Caco-2 (cell line): ENCODE data around the gene ZNF793. TPM values are rescaled to one million over a fixed set of nuclear protein-coding genes. Genes with fewer than 3 reads are reported as not detected.

ENCODE experiments used
- BruUV-seq: library from RNA; stranded (reverse); fragments of 400-500 nt; replicated peaks from 2 replicates; lab custom pipeline; 2021; lab: Mats Ljungman, UMichigan
- CTCF ChIA-PET: fragments of 300-600 bp; sonication (Branson Sonifier 250); formaldehyde crosslinking; loops from one replicate; lab custom pipeline; 2022; ENCODE audit warnings: antibody characterized with exemption; lab: Charles Lee
- POLR2A ChIA-PET: fragments of 300-600 bp; sonication (Branson Sonifier 250); formaldehyde crosslinking; loops from one replicate; lab custom pipeline; 2022; ENCODE audit warnings: antibody characterized with exemption; lab: Charles Lee
- DNase-seq, 2 experiments: peaks; one replicate each; pipeline versions ENCODE4 v3.0.0 to v3.0.0-alpha.2; 2020 to 2022
- H3K27me3 ChIP-seq: replicated peaks from 2 replicates; pipeline ENCODE4 v1.6.0; 2011; ENCODE audit warnings: low read length; ENCODE audit not compliant: control insufficient read depth, insufficient read depth
- H3K36me3 ChIP-seq: 2 replicates; pipeline ENCODE4 v1.5.1; 2011; ENCODE audit warnings: low read length; ENCODE audit not compliant: control insufficient read depth, insufficient read depth
- H3K4me1 ChIP-seq: fragments of 250-450 bp; sonication (Bioruptor Pico); 2 replicates; pipeline ENCODE4 v1.5.1; 2020; ENCODE audit warnings: mild to moderate bottlenecking
- H3K4me3 ChIP-seq: 2 replicates; pipeline ENCODE4 v1.5.1; 2011; ENCODE audit warnings: low read depth, mild to moderate bottlenecking, control low read depth, low read length
- H3K9me3 ChIP-seq: fragments of 250-450 bp; sonication (Bioruptor Pico); 2 replicates; pipeline ENCODE4 v1.5.1; 2020; ENCODE audit warnings: mild to moderate bottlenecking, moderate library complexity
- H3K27ac Mint-ChIP-seq: one replicate; pipeline ENCODE4 v1.8.0; 2022; ENCODE audit warnings: mixed read lengths; ENCODE audit not compliant: unreplicated experiment
- H3K27me3 Mint-ChIP-seq: one replicate; pipeline ENCODE4 v1.8.0; 2022; ENCODE audit warnings: mixed read lengths; ENCODE audit not compliant: insufficient read depth, unreplicated experiment
- H3K36me3 Mint-ChIP-seq: one replicate; pipeline ENCODE4 v1.8.0; 2022; ENCODE audit warnings: mild to moderate bottlenecking, mixed read lengths; ENCODE audit not compliant: insufficient read depth, unreplicated experiment
- H3K4me1 Mint-ChIP-seq: one replicate; pipeline ENCODE4 v1.8.0; 2022; ENCODE audit warnings: low read depth, mixed read lengths; ENCODE audit not compliant: unreplicated experiment
- H3K4me3 Mint-ChIP-seq: one replicate; pipeline ENCODE4 v1.8.0; 2022; ENCODE audit warnings: mild to moderate bottlenecking, moderate library complexity, mixed read lengths; ENCODE audit not compliant: unreplicated experiment
- H3K9me3 Mint-ChIP-seq: one replicate; pipeline ENCODE4 v1.8.0; 2022; ENCODE audit warnings: mixed read lengths; ENCODE audit not compliant: unreplicated experiment
- intact Hi-C: fragments of 100-400 bp; cut with micrococcal nuclease; formaldehyde crosslinking; loops from one replicate; pipeline ENCODE4 v1.10.0; 2022; ENCODE audit not compliant: unreplicated experiment
- total RNA-seq: library from RNA; stranded (reverse); gene quantifications from 2 replicates; pipeline ENCODE4 v1.2.3, GENCODE V29; 2022
- TF ChIP-seq, protein P1 (sequence below), 2 experiments: fragments of 200-600 bp in 1 of 2; IDR thresholded peaks; 1 replicate in 1 of 2; 2 replicates in 1 of 2; pipeline versions ENCODE4 v1.5.1 to v1.8.0; 2011 to 2022; ENCODE audit warnings: antibody characterized with exemption in 1 of 2, control low read depth in 1 of 2, inconsistent platforms in 1 of 2, low read depth in 1 of 2, low read length in 1 of 2, mild to moderate bottlenecking in 1 of 2, moderate library complexity in 1 of 2; ENCODE audit not compliant: insufficient read depth in 1 of 2, severe bottlenecking in 1 of 2, unreplicated experiment in 1 of 2

ZNF793 gene
- total RNA-seq, 1 experiment from 2014 or later: not detected

DNA sequence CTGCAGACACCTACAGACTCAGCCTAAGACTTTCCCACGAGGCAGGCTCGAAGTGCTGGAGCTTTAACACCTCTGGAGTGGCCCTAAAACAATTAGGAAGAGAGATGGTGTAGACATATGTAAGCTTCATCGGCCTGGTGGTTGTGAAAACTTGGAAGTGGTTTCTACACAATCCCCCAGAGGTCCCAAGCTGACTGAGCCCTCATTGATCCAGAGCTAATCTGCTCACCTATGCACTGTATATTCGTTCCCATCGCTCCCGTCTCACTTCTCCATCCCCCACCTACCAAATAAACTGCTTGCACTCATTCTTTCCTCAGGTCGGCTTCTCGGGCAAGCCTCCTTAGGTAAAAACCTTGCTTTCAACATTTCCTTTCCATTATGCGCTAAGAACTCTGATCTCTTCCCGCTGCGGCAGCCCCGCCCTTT lies 767 bp upstream of the ZNF793 start:
- H3K36me3 Mint-ChIP-seq: peaks cover 6% of the 10 kb centered on the region
- intact Hi-C loops: no loop called here
- no peaks in the 10 kb centered on the region for H3K27me3 Mint-ChIP-seq
- H3K9me3 Mint-ChIP-seq: peaks cover 27% of the 10 kb centered on the region
- H3K4me3 Mint-ChIP-seq: no peak overlapping the region
- ChIA-PET CTCF (no interaction called here), POLR2A (no interaction called here)
- no peaks in the 10 kb centered on the region for H3K4me1 ChIP-seq
- H3K9me3 ChIP-seq: peaks cover 52% of the 10 kb centered on the region
- no peak overlapping the region for H3K4me3 ChIP-seq
- TF ChIP-seq, protein P1, sequence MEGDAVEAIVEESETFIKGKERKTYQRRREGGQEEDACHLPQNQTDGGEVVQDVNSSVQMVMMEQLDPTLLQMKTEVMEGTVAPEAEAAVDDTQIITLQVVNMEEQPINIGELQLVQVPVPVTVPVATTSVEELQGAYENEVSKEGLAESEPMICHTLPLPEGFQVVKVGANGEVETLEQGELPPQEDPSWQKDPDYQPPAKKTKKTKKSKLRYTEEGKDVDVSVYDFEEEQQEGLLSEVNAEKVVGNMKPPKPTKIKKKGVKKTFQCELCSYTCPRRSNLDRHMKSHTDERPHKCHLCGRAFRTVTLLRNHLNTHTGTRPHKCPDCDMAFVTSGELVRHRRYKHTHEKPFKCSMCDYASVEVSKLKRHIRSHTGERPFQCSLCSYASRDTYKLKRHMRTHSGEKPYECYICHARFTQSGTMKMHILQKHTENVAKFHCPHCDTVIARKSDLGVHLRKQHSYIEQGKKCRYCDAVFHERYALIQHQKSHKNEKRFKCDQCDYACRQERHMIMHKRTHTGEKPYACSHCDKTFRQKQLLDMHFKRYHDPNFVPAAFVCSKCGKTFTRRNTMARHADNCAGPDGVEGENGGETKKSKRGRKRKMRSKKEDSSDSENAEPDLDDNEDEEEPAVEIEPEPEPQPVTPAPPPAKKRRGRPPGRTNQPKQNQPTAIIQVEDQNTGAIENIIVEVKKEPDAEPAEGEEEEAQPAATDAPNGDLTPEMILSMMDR (IDR thresholded peaks at IDR 0.05; ENCODE audit: insufficient read depth in 1 of 2, low read depth in 1 of 2, low read length in 1 of 2, severe bottlenecking in 1 of 2, unreplicated experiment in 1 of 2): no peak
- BruUV-seq: no TSS peak
- no peak overlapping the region for H3K27ac Mint-ChIP-seq
- no peaks in the 10 kb centered on the region for H3K36me3 ChIP-seq
- no peaks in the 10 kb centered on the region for H3K4me1 Mint-ChIP-seq
- no peak for DNase-seq
- H3K27me3 ChIP-seq: no peaks in the 10 kb centered on the region

DNA sequence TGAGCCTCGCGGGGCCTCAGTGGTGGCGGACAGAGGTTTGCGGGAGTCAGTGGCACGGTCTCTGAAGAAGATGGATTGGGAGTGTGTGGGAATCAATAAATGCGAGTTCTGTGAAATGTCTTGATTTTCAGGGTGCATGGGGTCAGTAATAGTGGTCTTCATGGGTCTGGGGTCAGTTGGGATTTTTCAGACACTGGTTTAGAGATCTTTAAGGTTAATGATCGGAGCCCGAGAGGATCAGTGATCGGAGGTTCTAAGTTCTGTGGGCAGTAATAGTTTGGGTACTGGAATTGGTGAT lies 377 bp downstream of the ZNF793 start:
- Mint-ChIP-seq H3K9me3 (peaks cover 20% of the 10 kb centered on the region), H3K36me3 (peaks cover 6% of the 10 kb centered on the region), H3K27me3 (no peaks in the 10 kb centered on the region), H3K4me1 (no peaks in the 10 kb centered on the region), H3K4me3 (no peak overlapping the region), H3K27ac (no peak overlapping the region)
- H3K9me3 ChIP-seq: peaks cover 61% of the 10 kb centered on the region
- H3K4me1 ChIP-seq: no peaks in the 10 kb centered on the region
- no peaks in the 10 kb centered on the region for H3K27me3 ChIP-seq
- intact Hi-C loops: no loop called here
- no peak for DNase-seq
- TF ChIP-seq, protein P1 (IDR thresholded peaks at IDR 0.05; ENCODE audit: insufficient read depth in 1 of 2, low read depth in 1 of 2, low read length in 1 of 2, severe bottlenecking in 1 of 2, unreplicated experiment in 1 of 2): no peak
- no peak overlapping the region for H3K4me3 ChIP-seq
- ChIA-PET CTCF (no interaction called here), POLR2A (no interaction called here)
- H3K36me3 ChIP-seq: no peaks in the 10 kb centered on the region
- no TSS peak for BruUV-seq

DNA sequence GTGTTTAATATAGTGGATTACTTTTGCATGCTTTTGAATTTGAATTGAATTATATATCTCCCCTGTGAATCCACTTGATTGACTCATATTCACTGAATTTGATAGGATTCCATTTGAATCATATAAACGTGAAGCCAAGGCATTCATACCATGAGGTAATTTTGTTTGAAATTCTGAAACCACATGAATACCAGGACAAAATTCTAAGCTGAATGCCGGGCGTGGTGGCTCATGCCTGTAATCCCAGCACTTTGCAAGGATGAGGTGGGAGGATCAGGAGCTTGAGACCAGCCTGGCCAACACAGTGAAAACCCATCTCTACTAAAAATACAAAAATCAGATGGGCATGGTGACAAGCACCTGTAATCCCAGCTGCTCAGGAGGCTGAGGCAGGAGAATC lies 4.4 kb downstream of the ZNF793 start:
- CTCF ChIA-PET: no interaction called here
- Mint-ChIP-seq H3K27me3 (no peaks in the 10 kb centered on the region), H3K27ac (no peak overlapping the region), H3K4me1 (no peaks in the 10 kb centered on the region), H3K4me3 (no peak overlapping the region), H3K36me3 (no peaks in the 10 kb centered on the region), H3K9me3 (peaks cover 30% of the 10 kb centered on the region)
- no TSS peak for BruUV-seq
- Histone ChIP-seq H3K27me3 (no peaks in the 10 kb centered on the region), H3K4me1 (no peaks in the 10 kb centered on the region), H3K36me3 (no peaks in the 10 kb centered on the region), H3K9me3 (peaks cover 51% of the 10 kb centered on the region), H3K4me3 (no peak overlapping the region)
- POLR2A ChIA-PET: no interaction called here
- TF ChIP-seq, protein P1 (IDR thresholded peaks at IDR 0.05; ENCODE audit: insufficient read depth in 1 of 2, low read depth in 1 of 2, low read length in 1 of 2, severe bottlenecking in 1 of 2, unreplicated experiment in 1 of 2): no peak
- no peak for DNase-seq
- intact Hi-C loops: no loop called here
